HG03066 (cell line): Measurements from ENCODE around the gene LCN9.

Experiments used
- ATAC-seq: cut with Tn5 transposase; IDR thresholded peaks from one replicate; pipeline ENCODE4 v1.9.1; 2021; ENCODE audit warnings: low read depth; ENCODE audit not compliant: unreplicated experiment

The LCN9 gene

GRCh38 chr9:135716045-135716444 lies 52.9 kb downstream of the LCN9 start:
- ATAC-seq: no peak
